Trophoblast cell (in vitro differentiated cells and primary cell): Measurements from ENCODE around the gene PLXNA2.

Source experiments
- DNase-seq, 2 donors: peaks; one replicate each; pipeline ENCODE4 v3.0.0-alpha.2; 2016
- H2AFZ ChIP-seq: 2 replicates; pipeline ENCODE4 v1.6.1; 2013; ENCODE audit warnings: low read length, moderate library complexity, mild to moderate bottlenecking; ENCODE audit not compliant: insufficient read depth, poor library complexity
- H2AK5ac ChIP-seq: 2 replicates; pipeline ENCODE4 v1.6.1; 2013; ENCODE audit warnings: mild to moderate bottlenecking, low read length
- H2BK120ac ChIP-seq: 2 replicates; pipeline ENCODE4 v1.6.1; 2013; ENCODE audit warnings: low read length, mild to moderate bottlenecking, moderate library complexity; ENCODE audit not compliant: insufficient read depth, poor library complexity
- H2BK12ac ChIP-seq: 2 replicates; pipeline ENCODE4 v1.6.1; 2013; ENCODE audit warnings: mild to moderate bottlenecking, low read length, moderate library complexity
- H2BK5ac ChIP-seq: 2 replicates; pipeline ENCODE4 v1.6.1; 2013; ENCODE audit warnings: low read length, low read depth, moderate library complexity, mild to moderate bottlenecking; ENCODE audit not compliant: poor library complexity
- H3K14ac ChIP-seq: 2 replicates; pipeline ENCODE4 v1.6.1; 2013; ENCODE audit warnings: mild to moderate bottlenecking, low read length
- H3K18ac ChIP-seq: 2 replicates; pipeline ENCODE4 v1.6.1; 2013; ENCODE audit warnings: mild to moderate bottlenecking, low read length
- H3K23ac ChIP-seq: 2 replicates; pipeline ENCODE4 v1.6.1; 2013; ENCODE audit warnings: low read length
- H3K27ac ChIP-seq: 2 replicates; pipeline ENCODE4 v1.5.1; 2013; ENCODE audit warnings: low read depth, mild to moderate bottlenecking, inconsistent platforms, low read length, moderate library complexity
- H3K27me3 ChIP-seq: 2 replicates; pipeline ENCODE4 v1.6.1; 2013; ENCODE audit warnings: inconsistent platforms, mild to moderate bottlenecking, low read length, moderate library complexity; ENCODE audit not compliant: insufficient read depth
- H3K36me3 ChIP-seq, 2 experiments: 1 replicate in 1 of 2; 2 replicates in 1 of 2; pipeline ENCODE4 v1.6.1; 2013; ENCODE audit warnings: low read length in 2 of 2, mild to moderate bottlenecking in 2 of 2, moderate library complexity in 1 of 2; ENCODE audit not compliant: insufficient read depth in 2 of 2, control insufficient read depth in 1 of 2
- H3K4ac ChIP-seq: 2 replicates; pipeline ENCODE4 v1.6.1; 2013; ENCODE audit warnings: low read depth, mild to moderate bottlenecking, low read length, moderate library complexity
- H3K4me1 ChIP-seq, 2 experiments: 1 replicate in 1 of 2; 2 replicates in 1 of 2; pipeline ENCODE4 v1.6.1; 2013; ENCODE audit warnings: low read length in 2 of 2, mild to moderate bottlenecking in 2 of 2, moderate library complexity in 1 of 2; ENCODE audit not compliant: insufficient read depth in 2 of 2, control insufficient read depth in 1 of 2
- H3K4me2 ChIP-seq: 2 replicates; pipeline ENCODE4 v1.6.1; 2013; ENCODE audit warnings: inconsistent platforms, mild to moderate bottlenecking, low read length, moderate library complexity
- H3K4me3 ChIP-seq: 2 replicates; pipeline ENCODE4 v1.5.1; 2013; ENCODE audit warnings: mild to moderate bottlenecking, low read depth, low read length, inconsistent platforms
- H3K79me1 ChIP-seq: one replicate; pipeline ENCODE4 v1.6.1; 2013; ENCODE audit warnings: low read length
- H3K79me2 ChIP-seq: 2 replicates; pipeline ENCODE4 v1.6.1; 2013; ENCODE audit warnings: low read length, mild to moderate bottlenecking; ENCODE audit not compliant: control insufficient read depth, insufficient read depth, poor library complexity
- H3K9ac ChIP-seq: 2 replicates; pipeline ENCODE4 v1.6.1; 2013; ENCODE audit warnings: mild to moderate bottlenecking, low read length
- H3K9me3 ChIP-seq: 2 replicates; pipeline ENCODE4 v1.6.1; 2013; ENCODE audit warnings: low read depth, mild to moderate bottlenecking, control low read depth, inconsistent platforms, low read length; ENCODE audit not compliant: insufficient read depth
- H4K12ac ChIP-seq: 2 replicates; pipeline ENCODE4 v1.6.1; 2013; ENCODE audit warnings: low read depth, mild to moderate bottlenecking, low read length, moderate library complexity
- H4K8ac ChIP-seq: 2 replicates; pipeline ENCODE4 v1.6.1; 2013; ENCODE audit warnings: low read depth, mild to moderate bottlenecking, low read length, moderate library complexity
- H4K91ac ChIP-seq: one replicate; pipeline ENCODE4 v1.6.1; 2013; ENCODE audit warnings: low read depth, mild to moderate bottlenecking, low read length, moderate library complexity
- WGBS: extraction: QIAGEN DNeasy Blood & Tissue Kit; methylation state at CpG from one replicate; pipeline ENCODE4 v1.1.7; 2013; ENCODE audit warnings: missing lambda C conversion rate; ENCODE audit not compliant: insufficient read length, insufficient coverage; ENCODE audit errors: extremely low coverage; 5-methylcytosine and 5-hydroxymethylcytosine counted together

Gene PLXNA2

GRCh38 chr1:208228550-208228949 is 15.6 kb downstream of the PLXNA2 start:
- H3K4ac ChIP-seq = peak overlapping the region; percentile 29
- no peak overlapping the region for H3K4me3 ChIP-seq
- H4K8ac ChIP-seq = no peak overlapping the region
- H2AK5ac ChIP-seq = no peak overlapping the region
- no peak overlapping the region for H3K27ac ChIP-seq
- H4K12ac ChIP-seq = no peak overlapping the region
- H2BK5ac ChIP-seq = no peak overlapping the region
- WGBS = no CpG with 5 or more reads among the region's 2 CpGs
- H3K27me3 ChIP-seq = no peaks in the 10 kb centered on the region
- H4K91ac ChIP-seq = no peak overlapping the region
- H3K9me3 ChIP-seq = no peaks in the 10 kb centered on the region
- H3K4me1 ChIP-seq = peaks cover 42 to 50% of the 10 kb centered on the region in 2 experiments
- no peak overlapping the region for H3K14ac ChIP-seq
- H2BK12ac ChIP-seq = no peak overlapping the region
- H3K23ac ChIP-seq = no peak overlapping the region
- DNase-seq = no peak
- H2AFZ ChIP-seq = no peak overlapping the region
- H3K79me1 ChIP-seq = peaks cover 11% of the 10 kb centered on the region
- H3K79me2 ChIP-seq = peaks cover 18% of the 10 kb centered on the region
- peaks cover 8 to 15% of the 10 kb centered on the region in 2 experiments for H3K36me3 ChIP-seq
- H3K9ac ChIP-seq = no peak overlapping the region
- peak overlapping the region; percentile 4 for H3K18ac ChIP-seq
- H2BK120ac ChIP-seq = no peak overlapping the region
- no peak overlapping the region for H3K4me2 ChIP-seq

DNA sequence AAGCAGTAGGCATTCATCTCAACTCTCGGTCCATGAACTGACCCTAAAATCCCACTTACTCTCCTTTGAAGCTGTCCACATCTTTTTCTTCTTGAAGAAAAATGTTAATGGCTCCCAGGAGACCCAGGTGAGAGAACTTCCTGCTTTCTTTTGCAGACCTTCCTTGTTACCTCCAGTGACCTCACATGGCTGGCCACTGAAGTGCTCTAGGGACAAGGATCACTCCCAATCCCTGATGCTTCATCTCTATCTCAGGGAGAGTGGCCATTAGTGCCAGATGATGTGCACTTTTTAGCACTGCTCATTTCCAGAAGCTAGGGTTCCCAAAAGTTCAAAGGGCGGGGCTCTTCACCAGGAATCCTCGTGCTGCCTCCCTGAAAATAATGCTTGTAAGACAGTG is 16.2 kb downstream of the PLXNA2 start:
- H3K36me3 ChIP-seq = peaks cover 8 to 15% of the 10 kb centered on the region in 2 experiments
- no CpG with 5 or more reads among the region's 3 CpGs for WGBS
- no peak for DNase-seq
- H3K14ac ChIP-seq = no peak overlapping the region
- peak overlapping the region; percentile 9 for H3K4ac ChIP-seq
- peaks cover 18% of the 10 kb centered on the region for H3K79me2 ChIP-seq
- peaks cover 15% of the 10 kb centered on the region for H3K79me1 ChIP-seq
- no peak overlapping the region for H3K9ac ChIP-seq
- no peak overlapping the region for H4K12ac ChIP-seq
- no peaks in the 10 kb centered on the region for H3K9me3 ChIP-seq
- no peak overlapping the region for H4K91ac ChIP-seq
- peaks cover 41 to 50% of the 10 kb centered on the region in 2 experiments for H3K4me1 ChIP-seq
- no peak overlapping the region for H2BK5ac ChIP-seq
- H3K27me3 ChIP-seq = no peaks in the 10 kb centered on the region
- H2BK120ac ChIP-seq = no peak overlapping the region
- no peak overlapping the region for H2BK12ac ChIP-seq
- H3K4me2 ChIP-seq = no peak overlapping the region
- H3K27ac ChIP-seq = no peak overlapping the region
- H3K4me3 ChIP-seq = no peak overlapping the region
- no peak overlapping the region for H3K23ac ChIP-seq
- H2AK5ac ChIP-seq = no peak overlapping the region
- H4K8ac ChIP-seq = no peak overlapping the region
- no peak overlapping the region for H2AFZ ChIP-seq
- peak overlapping the region; percentile 4 for H3K18ac ChIP-seq

- Histone ChIP-seq H2BK12ac (no peak overlapping the region), H3K4me2 (no peak overlapping the region), H3K18ac (no peak overlapping the region), H3K79me2 (peaks cover 17% of the 10 kb centered on the region), H3K14ac (no peak overlapping the region), H3K27ac (no peak overlapping the region), H3K36me3 (peaks cover 8 to 15% of the 10 kb centered on the region in 2 experiments), H3K4ac (peak overlapping the region; percentile 60), H3K27me3 (no peaks in the 10 kb centered on the region), H4K91ac (no peak overlapping the region), H2BK5ac (no peak overlapping the region), H2AK5ac (no peak overlapping the region), H3K4me1 (peaks cover 41 to 50% of the 10 kb centered on the region in 2 experiments), H2BK120ac (no peak overlapping the region), H3K9ac (no peak overlapping the region), H3K23ac (no peak overlapping the region), H2AFZ (no peak overlapping the region), H3K4me3 (no peak overlapping the region), H4K12ac (no peak overlapping the region), H4K8ac (no peak overlapping the region), H3K79me1 (peaks cover 17% of the 10 kb centered on the region), H3K9me3 (no peaks in the 10 kb centered on the region)
- no peak for DNase-seq
- WGBS = no CpG with 5 or more reads among the region's 4 CpGs
Observed at GRCh38 chr1:208227366-208227765, 16.8 kb downstream of the PLXNA2 start.

DNA sequence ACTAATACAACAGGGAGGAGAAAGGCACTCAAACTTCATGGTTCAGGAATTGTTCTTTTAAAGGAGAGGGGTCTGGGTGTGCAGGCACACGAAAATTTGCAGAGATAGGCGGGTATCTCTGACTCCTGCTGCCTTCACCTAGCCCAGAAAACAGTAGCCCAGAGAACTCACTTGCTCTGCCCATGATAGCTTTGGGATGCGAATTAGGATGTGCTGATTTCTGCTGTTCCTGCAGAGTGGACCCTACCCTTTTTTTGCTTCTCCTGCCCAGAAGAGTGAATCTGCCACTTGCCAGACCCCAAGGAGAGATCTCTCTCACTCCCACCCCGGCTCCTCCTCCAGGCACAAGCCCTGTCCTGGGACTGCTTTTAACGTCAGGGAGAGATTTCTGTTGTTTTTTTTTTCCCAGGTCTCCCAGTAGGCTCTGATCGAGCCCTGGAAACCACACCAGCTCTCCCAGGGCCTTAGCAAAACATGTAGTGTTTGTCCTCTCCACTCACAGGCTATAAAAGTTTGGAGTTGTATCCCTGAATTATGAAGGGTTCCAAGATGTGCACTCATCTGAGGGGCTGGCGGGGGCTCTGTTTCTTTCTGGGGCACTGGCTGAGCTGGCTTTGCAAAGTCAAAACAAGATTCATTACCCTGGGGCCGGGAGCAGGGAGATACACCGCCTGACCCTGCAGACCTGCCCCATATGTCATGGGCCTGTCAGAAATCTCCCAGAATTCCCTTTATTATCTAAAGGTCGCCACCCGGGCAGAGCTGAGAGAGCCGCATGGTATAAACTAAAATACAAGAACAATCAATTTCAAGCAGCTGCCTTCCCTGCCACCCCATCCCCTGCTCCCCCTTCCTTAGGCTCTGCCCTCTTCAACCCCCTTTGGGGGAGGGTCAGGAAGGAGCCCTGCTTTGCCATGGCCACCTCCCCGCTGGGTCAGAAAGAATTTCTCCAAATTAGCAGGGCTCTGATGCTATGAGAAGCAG is 17.9 kb downstream of the PLXNA2 start:
- Histone ChIP-seq H4K91ac (no peak overlapping the region), H2BK12ac (peak overlapping the region; percentile 58), H3K4me3 (no peak overlapping the region), H3K9me3 (no peaks in the 10 kb centered on the region), H2AK5ac (no peak overlapping the region), H3K27ac (peak overlapping the region; percentile 18), H4K8ac (no peak overlapping the region), H2BK5ac (peak overlapping the region; percentile 45), H3K9ac (no peak overlapping the region), H3K27me3 (no peaks in the 10 kb centered on the region), H3K18ac (no peak overlapping the region), H2BK120ac (no peak overlapping the region), H3K14ac (peak overlapping the region; percentile 27), H3K4ac (peak overlapping the region; percentile 63), H3K36me3 (peaks cover 8 to 15% of the 10 kb centered on the region in 2 experiments), H3K4me2 (no peak overlapping the region), H3K79me2 (peaks cover 17% of the 10 kb centered on the region), H3K23ac (no peak overlapping the region), H2AFZ (no peak overlapping the region), H3K4me1 (peaks cover 39 to 45% of the 10 kb centered on the region in 2 experiments), H4K12ac (no peak overlapping the region), H3K79me1 (peaks cover 23% of the 10 kb centered on the region)
- no peak for DNase-seq
- WGBS = no CpG with 5 or more reads among the region's 13 CpGs
